Embryonic facial prominence (tissue), 1 donor: ENCODE data around the gene ERCC3.
"Not testable (repeated sequence)": the region's sequence is repeated elsewhere in the genome, so short reads cannot be mapped to it uniquely, and the experiment has no call there.

ENCODE experiments used
- DNase-seq: peaks from one replicate; pipeline ENCODE4 v3.0.0-alpha.2; 2016; ENCODE audit errors: extremely low spot score

Gene ERCC3

GRCh38 chr2:127279781-127280180, 14.2 kb downstream of the ERCC3 start:
- DNase-seq: no peak

- no peak for DNase-seq
Measured at GRCh38 chr2:127278959-127279358, 15.0 kb downstream of the ERCC3 start.

- DNase-seq: no peak
Measured at GRCh38 chr2:127277028-127277427, 16.9 kb downstream of the ERCC3 start.

GRCh38 chr2:127275789-127276188, 18.2 kb downstream of the ERCC3 start:
- no peak for DNase-seq

GRCh38 chr2:127275356-127275755, 18.6 kb downstream of the ERCC3 start:
- no peak for DNase-seq

- no peak for DNase-seq
Measured at GRCh38 chr2:127270663-127271062, 23.3 kb downstream of the ERCC3 start.

GRCh38 chr2:127261804-127262406, 32.0 kb downstream of the ERCC3 start:
- DNase-seq: peak; percentile 6

- no peak for DNase-seq
Measured at GRCh38 chr2:127259355-127259754, 34.6 kb downstream of the ERCC3 start.

GRCh38 chr2:127256866-127257265, 37.1 kb downstream of the ERCC3 start:
- DNase-seq: no peak

- no peak for DNase-seq
Measured at GRCh38 chr2:127256381-127256780, 37.6 kb downstream of the ERCC3 start.

- no peak for DNase-seq
Measured at GRCh38 chr2:127255721-127256120, 38.2 kb downstream of the ERCC3 start.

- no peak for DNase-seq
Measured at GRCh38 chr2:127255146-127255545, 38.8 kb downstream of the ERCC3 start.

GRCh38 chr2:127254386-127254981, 39.5 kb downstream of the ERCC3 start:
- no peak for DNase-seq

- not testable (repeated sequence) for DNase-seq
Measured at GRCh38 chr2:127241184-127241583, 52.8 kb downstream of the ERCC3 start.

- DNase-seq: no peak
Measured at GRCh38 chr2:127239395-127239794, 54.5 kb downstream of the ERCC3 start.

GRCh38 chr2:127237768-127238167, 56.2 kb downstream of the ERCC3 start:
- not testable (repeated sequence) for DNase-seq

- DNase-seq: no peak
Measured at GRCh38 chr2:127235082-127235702, 58.8 kb downstream of the ERCC3 start.

- no peak for DNase-seq
Measured at GRCh38 chr2:127233710-127234109, 60.2 kb downstream of the ERCC3 start.

GRCh38 chr2:127231130-127231865, 62.6 kb downstream of the ERCC3 start:
- DNase-seq: no peak

GRCh38 chr2:127229555-127229954, 64.4 kb downstream of the ERCC3 start:
- no peak for DNase-seq

- DNase-seq: no peak
Measured at GRCh38 chr2:127228102-127228501, 65.8 kb downstream of the ERCC3 start.

- DNase-seq: not testable (repeated sequence)
Measured at GRCh38 chr2:127227264-127227660, 66.7 kb downstream of the ERCC3 start.
